SK-N-SH treated with all-trans-retinoic acid at 6 μM for 48 hours (cell line): Measurements from ENCODE around the gene PTPRD.

ENCODE experiments used
- ATAC-seq: fragments of 200-7000 bp; cut with Tn5 transposase; 3 replicates; pipeline ENCODE4 v1.9.1; 2020; ENCODE audit warnings: mild to moderate bottlenecking, moderate library complexity
- BACH2 ChIP-seq: fragments of 250-450 bp; sonication (Bioruptor Pico); IDR thresholded peaks from 2 replicates; pipeline ENCODE4 v1.9.0; 2021; ENCODE audit warnings: mild to moderate bottlenecking, borderline replicate concordance
- CREB5 ChIP-seq: fragments of 250-450 bp; sonication (Bioruptor Pico); IDR thresholded peaks from 2 replicates; pipeline ENCODE4 v1.5.1; 2020; ENCODE audit warnings: low read depth, mild to moderate bottlenecking, moderate library complexity
- CSDC2 ChIP-seq: fragments of 250-450 bp; sonication (Bioruptor Pico); IDR thresholded peaks from 2 replicates; pipeline ENCODE4 v1.5.0; 2020; ENCODE audit warnings: mild to moderate bottlenecking, moderate library complexity
- CSRNP3 ChIP-seq: fragments of 250-450 bp; sonication (Bioruptor Pico); IDR thresholded peaks from 2 replicates; pipeline ENCODE4 v1.5.1; 2021; ENCODE audit warnings: mild to moderate bottlenecking, moderate library complexity
- ESRRG ChIP-seq: fragments of 250-450 bp; sonication (Bioruptor Pico); IDR thresholded peaks from 2 replicates; pipeline ENCODE4 v1.6.1; 2021; ENCODE audit warnings: mild to moderate bottlenecking
- GLIS3 ChIP-seq: fragments of 250-450 bp; sonication (Bioruptor Pico); IDR thresholded peaks from 2 replicates; pipeline ENCODE4 v1.5.0; 2020; ENCODE audit warnings: mild to moderate bottlenecking, moderate library complexity
- ISL1 ChIP-seq: fragments of 250-450 bp; sonication (Bioruptor Pico); IDR thresholded peaks from 2 replicates; pipeline ENCODE4 v2.1.2; 2022; ENCODE audit warnings: mild to moderate bottlenecking, moderate library complexity
- OSR1 ChIP-seq: fragments of 250-450 bp; sonication (Bioruptor Pico); IDR thresholded peaks from 2 replicates; pipeline ENCODE4 v1.8.0; 2022; ENCODE audit warnings: moderate library complexity, mild to moderate bottlenecking, inconsistent platforms
- PATZ1 ChIP-seq: fragments of 250-450 bp; sonication (Bioruptor Pico); IDR thresholded peaks from 2 replicates; pipeline ENCODE4 v1.8.0; 2020; ENCODE audit warnings: mild to moderate bottlenecking, moderate library complexity, borderline replicate concordance
- POU6F1 ChIP-seq: fragments of 250-450 bp; sonication (Bioruptor Pico); IDR thresholded peaks from 2 replicates; pipeline ENCODE4 v1.8.0; 2021; ENCODE audit warnings: low read depth, mild to moderate bottlenecking, moderate library complexity, borderline replicate concordance
- RARB ChIP-seq: fragments of 250-450 bp; sonication (Bioruptor Pico); IDR thresholded peaks from 2 replicates; pipeline ENCODE4 v1.8.0; 2021; ENCODE audit warnings: mild to moderate bottlenecking, moderate library complexity
- SNAI2 ChIP-seq: fragments of 250-450 bp; sonication (Bioruptor Pico); IDR thresholded peaks from 2 replicates; pipeline ENCODE4 v1.5.0; 2020; ENCODE audit warnings: mild to moderate bottlenecking, moderate library complexity
- TSHZ2 ChIP-seq: fragments of 250-450 bp; sonication (Bioruptor Pico); IDR thresholded peaks from 2 replicates; pipeline ENCODE4 v1.5.0; 2020; ENCODE audit warnings: mild to moderate bottlenecking, moderate library complexity
- ZFP3 ChIP-seq: fragments of 250-450 bp; sonication (Bioruptor Pico); IDR thresholded peaks from 2 replicates; pipeline ENCODE4 v1.5.0; 2020; ENCODE audit warnings: mild to moderate bottlenecking, moderate library complexity
- ZFP30 ChIP-seq: fragments of 450-650 bp; formaldehyde crosslinking; IDR thresholded peaks from 2 replicates; pipeline ENCODE4 v1.5.0; 2022; ENCODE audit warnings: mild to moderate bottlenecking, moderate library complexity
- ZNF565 ChIP-seq: fragments of 450-650 bp; formaldehyde crosslinking; conservative IDR thresholded peaks from 2 replicates; pipeline ENCODE4 v1.5.0; 2020; ENCODE audit warnings: low read depth, mild to moderate bottlenecking, moderate library complexity
- ZNF70 ChIP-seq: fragments of 450-650 bp; formaldehyde crosslinking; IDR thresholded peaks from 2 replicates; pipeline ENCODE4 v1.5.0; 2020; ENCODE audit warnings: mild to moderate bottlenecking, moderate library complexity
- ZNF8 ChIP-seq: fragments of 450-650 bp; formaldehyde crosslinking; IDR thresholded peaks from 2 replicates; pipeline ENCODE4 v1.5.0; 2020; ENCODE audit warnings: mild to moderate bottlenecking, moderate library complexity

PTPRD gene

GRCh38 chr9:10254338-10254737, 358.5 kb downstream of the PTPRD start (continued):
- TF ChIP-seq PATZ1: no peak
- TF ChIP-seq ZNF70 (CRISPR knock-in tag): no peak
- TF ChIP-seq ZNF565 (CRISPR knock-in tag): no peak
- no peak for TF ChIP-seq OSR1 (CRISPR knock-in tag)
- TF ChIP-seq ISL1: no peak
- TF ChIP-seq ESRRG (CRISPR knock-in tag): no peak
- no peak for TF ChIP-seq ZNF8 (CRISPR knock-in tag)
- TF ChIP-seq CSRNP3 (CRISPR knock-in tag): no peak
- no peak for TF ChIP-seq ZFP3
- TF ChIP-seq GLIS3 (CRISPR knock-in tag): no peak

GRCh38 chr9:10253341-10253740, 359.5 kb downstream of the PTPRD start:
- TF ChIP-seq ESRRG (CRISPR knock-in tag): no peak
- TF ChIP-seq TSHZ2: no peak
- TF ChIP-seq BACH2 (CRISPR knock-in tag): no peak
- TF ChIP-seq RARB (CRISPR knock-in tag): no peak
- TF ChIP-seq POU6F1: no peak
- no peak for TF ChIP-seq ZFP30 (CRISPR knock-in tag)
- TF ChIP-seq ZNF70 (CRISPR knock-in tag): no peak
- TF ChIP-seq CREB5 (CRISPR knock-in tag): no peak
- no peak for TF ChIP-seq PATZ1
- no peak for TF ChIP-seq SNAI2
- no peak for TF ChIP-seq OSR1 (CRISPR knock-in tag)
- TF ChIP-seq CSRNP3 (CRISPR knock-in tag): no peak
- no peak for TF ChIP-seq ZFP3
- ATAC-seq: no peak

GRCh38 chr9:10252174-10252573, 360.6 kb downstream of the PTPRD start:
- TF ChIP-seq ZFP3 (no peak), CSDC2 (CRISPR knock-in tag) (no peak)
- no peak for ATAC-seq
